Loucy (cell line): ENCODE data around the gene GPHN.

Experiments used
- H2AFZ ChIP-seq: fragments of 200-600 bp; sonication (generic); 2 replicates; pipeline ENCODE4 v1.6.0; 2016; ENCODE audit warnings: antibody characterized with exemption, mild to moderate bottlenecking, low read length, moderate library complexity
- H3F3A ChIP-seq: fragments of 200-600 bp; 2 replicates; pipeline ENCODE4 v1.6.0; 2016; ENCODE audit warnings: antibody characterized with exemption, low read depth, mild to moderate bottlenecking
- H3K27me3 ChIP-seq: fragments of 200-600 bp; sonication (generic); 2 replicates; pipeline ENCODE4 v1.6.1; 2014; ENCODE audit warnings: low read length, mild to moderate bottlenecking; ENCODE audit not compliant: insufficient read depth, poor library complexity, severe bottlenecking
- H3K36me3 ChIP-seq: fragments of 200-600 bp; sonication (generic); 2 replicates; pipeline ENCODE4 v1.6.1; 2016; ENCODE audit warnings: low read length; ENCODE audit not compliant: insufficient read depth
- H3K4me1 ChIP-seq: fragments of 200-600 bp; sonication (generic); 2 replicates; pipeline ENCODE4 v1.5.1; 2014; ENCODE audit warnings: low read length, mild to moderate bottlenecking; ENCODE audit not compliant: insufficient read depth, poor library complexity, severe bottlenecking
- H3K4me2 ChIP-seq: fragments of 200-600 bp; sonication (generic); 2 replicates; pipeline ENCODE4 v1.6.0; 2014; ENCODE audit warnings: antibody characterized with exemption, low read length, low read depth, mild to moderate bottlenecking; ENCODE audit not compliant: poor library complexity, severe bottlenecking
- H3K4me3 ChIP-seq: fragments of 200-600 bp; sonication (generic); 2 replicates; pipeline ENCODE4 v1.5.1; 2014; ENCODE audit warnings: low read length, mild to moderate bottlenecking, mixed read lengths; ENCODE audit not compliant: poor library complexity, severe bottlenecking
- H3K79me2 ChIP-seq: fragments of 200-600 bp; sonication (generic); 2 replicates; pipeline ENCODE4 v1.6.1; 2014; ENCODE audit warnings: low read length; ENCODE audit not compliant: insufficient read depth
- H3K9ac ChIP-seq: fragments of 200-600 bp; sonication (generic); 2 replicates; pipeline ENCODE4 v1.6.0; 2014; ENCODE audit warnings: mild to moderate bottlenecking, low read depth, low read length, moderate library complexity; ENCODE audit not compliant: poor library complexity, severe bottlenecking
- H3K9me2 ChIP-seq: fragments of 200-600 bp; sonication (generic); replicated peaks from 2 replicates; pipeline ENCODE4 v1.6.1; 2016; ENCODE audit warnings: low read depth, low read length, mixed read lengths
- H3K9me3 ChIP-seq: fragments of 200-600 bp; sonication (generic); 2 replicates; pipeline ENCODE4 v1.6.1; 2014; ENCODE audit warnings: mild to moderate bottlenecking, antibody characterized with exemption, low read length, low read depth; ENCODE audit not compliant: insufficient read depth
- H4K20me1 ChIP-seq: fragments of 200-600 bp; sonication (generic); 2 replicates; pipeline ENCODE4 v1.6.0; 2014; ENCODE audit warnings: antibody characterized with exemption, low read length, mild to moderate bottlenecking; ENCODE audit not compliant: insufficient read depth, poor library complexity, severe bottlenecking
- CTCF ChIP-seq: fragments of 200-600 bp; sonication (generic); conservative IDR thresholded peaks from 2 replicates; pipeline ENCODE4 v1.5.1; 2014; ENCODE audit warnings: mild to moderate bottlenecking, antibody characterized with exemption, low read length
- EZH2phosphoT487 ChIP-seq: fragments of 200-600 bp; IDR thresholded peaks from 2 replicates; pipeline ENCODE4 v1.6.1; 2018; ENCODE audit warnings: antibody characterized with exemption, mild to moderate bottlenecking, moderate library complexity, borderline replicate concordance

Gene GPHN

GRCh38 chr14:67111022-67111421, 603.1 kb downstream of the GPHN start:
- Histone ChIP-seq H3K9me2 (no peaks in the 10 kb centered on the region), H3K9me3 (peaks cover 12% of the 10 kb centered on the region), H3K4me2 (no peak overlapping the region), H3K9ac (no peak overlapping the region), H3K79me2 (no peaks in the 10 kb centered on the region), H4K20me1 (no peaks in the 10 kb centered on the region), H3K36me3 (no peaks in the 10 kb centered on the region), H2AFZ (no peak overlapping the region), H3K4me1 (no peaks in the 10 kb centered on the region), H3K27me3 (no peaks in the 10 kb centered on the region), H3F3A (no peaks in the 10 kb centered on the region), H3K4me3 (no peak overlapping the region)
- TF ChIP-seq CTCF (no peak), EZH2phosphoT487 (no peak)

GRCh38 chr14:67112344-67112743, 604.4 kb downstream of the GPHN start:
- TF ChIP-seq CTCF (no peak), EZH2phosphoT487 (no peak)
- Histone ChIP-seq H3F3A (no peaks in the 10 kb centered on the region), H3K9ac (no peak overlapping the region)

GRCh38 chr14:67127174-67127573, 619.2 kb downstream of the GPHN start:
- Histone ChIP-seq H3K9me2 (no peaks in the 10 kb centered on the region), H3K9ac (no peak overlapping the region), H3K9me3 (no peaks in the 10 kb centered on the region), H3K79me2 (no peaks in the 10 kb centered on the region), H3K27me3 (no peaks in the 10 kb centered on the region), H3K36me3 (no peaks in the 10 kb centered on the region; the same call in 1 of the 2 replicates), H2AFZ (no peak overlapping the region), H3K4me3 (no peak overlapping the region), H3F3A (no peaks in the 10 kb centered on the region), H3K4me1 (no peaks in the 10 kb centered on the region), H4K20me1 (no peaks in the 10 kb centered on the region), H3K4me2 (no peak overlapping the region)
- no peak for TF ChIP-seq EZH2phosphoT487
- no peak for TF ChIP-seq CTCF

More at GRCh38 chr14:67112344-67112743, 604.4 kb downstream of the GPHN start:
- no peaks in the 10 kb centered on the region for H3K4me1 ChIP-seq
- H3K4me3 ChIP-seq = no peak overlapping the region
- H3K36me3 ChIP-seq = no peaks in the 10 kb centered on the region
- H3K9me3 ChIP-seq = no peaks in the 10 kb centered on the region
- no peak overlapping the region for H3K4me2 ChIP-seq
- no peaks in the 10 kb centered on the region for H4K20me1 ChIP-seq
- no peaks in the 10 kb centered on the region for H3K79me2 ChIP-seq
- no peaks in the 10 kb centered on the region for H3K27me3 ChIP-seq
- no peaks in the 10 kb centered on the region for H3K9me2 ChIP-seq
- H2AFZ ChIP-seq = no peak overlapping the region
